ENCODE results near the gene AKAP11.
A peak's percentile ranks its signal among the peaks of the same experiment; 100 is the strongest.
"Not testable (repeated sequence)": the region's sequence is repeated elsewhere in the genome, so short reads cannot be mapped to it uniquely, and the experiment has no call there.

Gene AKAP11, protein sequence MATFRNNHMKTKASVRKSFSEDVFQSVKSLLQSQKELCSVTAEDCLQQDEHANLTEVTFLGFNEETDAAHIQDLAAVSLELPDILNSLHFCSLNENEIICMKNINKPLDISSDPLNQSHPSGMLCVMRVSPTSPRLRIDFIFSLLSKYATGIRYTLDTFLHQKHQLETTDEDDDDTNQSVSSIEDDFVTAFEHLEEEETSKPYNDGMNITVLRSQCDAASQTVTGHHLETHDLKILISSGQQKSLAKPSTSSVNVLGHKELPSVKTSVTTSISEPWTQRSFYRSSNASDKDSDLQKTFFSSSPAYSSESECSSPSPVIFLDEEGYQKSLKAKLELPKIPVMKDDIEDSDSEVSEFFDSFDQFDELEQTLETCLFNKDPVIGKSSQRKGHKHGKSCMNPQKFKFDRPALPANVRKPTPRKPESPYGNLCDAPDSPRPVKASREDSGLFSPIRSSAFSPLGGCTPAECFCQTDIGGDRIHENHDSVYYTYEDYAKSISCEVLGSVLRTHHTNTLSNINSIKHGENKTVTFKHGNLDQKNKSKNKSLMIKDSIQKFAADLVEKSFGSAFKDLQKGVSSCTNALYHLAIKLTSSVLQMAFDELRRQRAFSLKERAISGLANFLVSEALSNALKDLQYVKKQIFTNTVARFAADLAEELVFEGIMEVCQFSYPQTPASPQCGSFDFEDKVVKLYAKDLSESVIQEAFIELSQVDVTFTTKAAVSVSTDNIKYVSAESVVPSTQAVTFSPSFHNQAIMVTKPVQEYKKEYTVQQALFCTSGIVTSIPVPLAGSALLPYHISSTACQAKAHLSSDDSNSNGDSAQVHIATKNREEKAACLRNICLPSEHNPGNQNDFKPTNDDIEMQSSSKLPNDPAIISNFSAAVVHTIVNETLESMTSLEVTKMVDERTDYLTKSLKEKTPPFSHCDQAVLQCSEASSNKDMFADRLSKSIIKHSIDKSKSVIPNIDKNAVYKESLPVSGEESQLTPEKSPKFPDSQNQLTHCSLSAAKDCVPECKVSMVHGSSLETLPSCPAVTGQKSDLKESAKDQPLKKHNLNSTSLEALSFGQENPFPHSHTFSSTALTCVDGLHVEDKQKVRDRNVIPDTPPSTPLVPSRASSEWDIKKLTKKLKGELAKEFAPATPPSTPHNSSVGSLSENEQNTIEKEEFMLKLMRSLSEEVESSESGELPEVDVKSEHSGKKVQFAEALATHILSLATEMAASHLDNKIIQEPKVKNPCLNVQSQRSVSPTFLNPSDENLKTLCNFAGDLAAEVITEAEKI (N-terminal part only)

DNA sequence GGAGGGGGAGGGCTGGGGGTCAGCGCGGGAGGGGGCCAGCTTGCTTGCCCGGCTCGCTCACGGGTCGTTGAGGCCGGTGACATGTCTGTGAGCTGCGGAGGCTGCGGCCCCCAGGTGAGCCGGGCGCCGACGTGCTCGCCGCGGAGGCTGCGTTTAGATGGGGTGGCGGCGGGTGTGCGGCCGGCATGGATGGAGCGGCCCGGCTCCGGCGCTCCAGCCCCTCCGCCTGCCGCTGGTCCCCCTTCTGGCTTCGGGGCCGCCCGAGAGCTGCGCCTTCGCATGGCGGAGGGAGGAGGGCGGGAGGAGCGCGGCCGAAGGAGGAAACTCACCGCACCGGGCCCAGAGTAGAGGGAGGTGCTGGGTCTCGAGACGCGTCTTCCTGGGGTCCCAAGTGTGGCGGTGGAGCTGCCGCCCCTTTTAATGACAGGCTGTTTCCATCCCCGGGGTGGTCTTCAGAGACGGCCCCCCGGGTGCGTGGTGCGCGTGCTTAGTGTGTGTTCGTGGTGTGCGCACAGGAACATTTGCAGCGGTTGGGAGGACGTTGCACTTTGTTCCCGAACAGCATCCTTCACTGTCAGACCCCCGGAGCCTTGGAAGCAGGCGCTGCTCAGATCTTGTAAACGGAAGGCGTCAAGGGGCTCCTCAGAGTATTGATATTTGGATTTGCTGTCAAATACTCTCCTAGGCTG, at the start of gene AKAP11:
AKAP11 (plus strand) TSS at position 38 of the 689 bp plus-strand sequence. CDS start 14,197 bp downstream, outside the sequence.
- TF ChIP-seq, protein P1, sequence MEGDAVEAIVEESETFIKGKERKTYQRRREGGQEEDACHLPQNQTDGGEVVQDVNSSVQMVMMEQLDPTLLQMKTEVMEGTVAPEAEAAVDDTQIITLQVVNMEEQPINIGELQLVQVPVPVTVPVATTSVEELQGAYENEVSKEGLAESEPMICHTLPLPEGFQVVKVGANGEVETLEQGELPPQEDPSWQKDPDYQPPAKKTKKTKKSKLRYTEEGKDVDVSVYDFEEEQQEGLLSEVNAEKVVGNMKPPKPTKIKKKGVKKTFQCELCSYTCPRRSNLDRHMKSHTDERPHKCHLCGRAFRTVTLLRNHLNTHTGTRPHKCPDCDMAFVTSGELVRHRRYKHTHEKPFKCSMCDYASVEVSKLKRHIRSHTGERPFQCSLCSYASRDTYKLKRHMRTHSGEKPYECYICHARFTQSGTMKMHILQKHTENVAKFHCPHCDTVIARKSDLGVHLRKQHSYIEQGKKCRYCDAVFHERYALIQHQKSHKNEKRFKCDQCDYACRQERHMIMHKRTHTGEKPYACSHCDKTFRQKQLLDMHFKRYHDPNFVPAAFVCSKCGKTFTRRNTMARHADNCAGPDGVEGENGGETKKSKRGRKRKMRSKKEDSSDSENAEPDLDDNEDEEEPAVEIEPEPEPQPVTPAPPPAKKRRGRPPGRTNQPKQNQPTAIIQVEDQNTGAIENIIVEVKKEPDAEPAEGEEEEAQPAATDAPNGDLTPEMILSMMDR (IDR thresholded peaks at IDR 0.05; ENCODE audit: low read depth, low read length), result no peak
- H3K4me3 ChIP-seq (replicated peaks in 1 of 2; ENCODE audit: low read depth in 2 of 2, low read length in 2 of 2), result peak within 1 kb of the TSS; percentile 82 to 86
- peak; percentile 50 to 54 for DNase-seq (ENCODE audit: low read depth in 2 of 2)

DNA sequence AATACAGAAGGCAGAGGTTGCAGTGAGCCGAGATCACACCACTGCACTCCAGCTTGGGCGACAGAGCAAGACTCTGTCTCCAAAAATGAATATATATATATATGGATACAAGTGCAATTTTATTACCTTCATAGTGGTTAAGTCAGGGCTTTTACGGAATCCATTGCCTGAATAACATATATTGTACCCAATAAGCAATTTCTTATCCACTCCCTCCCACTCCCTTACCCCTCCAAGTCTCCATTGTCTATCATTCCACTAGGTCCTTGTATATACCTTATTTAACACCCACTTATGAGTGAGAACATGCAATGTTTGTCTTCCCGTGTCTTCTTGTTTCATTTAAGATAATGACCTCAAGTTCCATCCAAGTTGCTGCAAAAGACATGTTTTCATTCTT, 48.3 kb upstream of the AKAP11 start:
- no peak for DNase-seq (ENCODE audit: low read depth in 2 of 2)
- no peak overlapping the region for H3K4me3 ChIP-seq (replicated peaks in 1 of 2; ENCODE audit: low read depth in 2 of 2, low read length in 2 of 2)
- TF ChIP-seq, protein P1 (IDR thresholded peaks at IDR 0.05; ENCODE audit: low read depth, low read length), result no peak

DNA sequence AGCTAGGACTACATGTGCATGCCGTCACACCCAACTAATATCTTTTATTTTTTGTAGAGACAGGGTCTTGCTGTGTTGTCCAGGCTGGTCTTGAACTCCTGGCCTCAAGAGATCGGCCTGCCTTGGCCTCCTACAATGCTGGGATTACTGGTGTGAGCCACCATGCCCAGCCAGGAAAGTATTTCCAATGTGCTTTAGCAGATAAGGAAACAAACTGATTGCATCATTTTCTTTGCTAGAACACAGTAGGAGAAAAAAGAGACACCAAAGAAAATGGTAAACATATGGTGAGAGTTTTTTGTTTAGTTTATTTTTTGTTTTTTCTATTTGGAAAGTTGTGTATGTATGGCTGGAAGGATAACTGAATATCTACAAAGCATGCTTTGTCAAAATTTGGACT, 46.9 kb upstream of the AKAP11 start:
- TF ChIP-seq, protein P1 (IDR thresholded peaks at IDR 0.05; ENCODE audit: low read depth, low read length), result no peak
- no peak overlapping the region for H3K4me3 ChIP-seq (replicated peaks in 1 of 2; ENCODE audit: low read depth in 2 of 2, low read length in 2 of 2)
- DNase-seq (ENCODE audit: low read depth in 2 of 2), result no peak

DNA sequence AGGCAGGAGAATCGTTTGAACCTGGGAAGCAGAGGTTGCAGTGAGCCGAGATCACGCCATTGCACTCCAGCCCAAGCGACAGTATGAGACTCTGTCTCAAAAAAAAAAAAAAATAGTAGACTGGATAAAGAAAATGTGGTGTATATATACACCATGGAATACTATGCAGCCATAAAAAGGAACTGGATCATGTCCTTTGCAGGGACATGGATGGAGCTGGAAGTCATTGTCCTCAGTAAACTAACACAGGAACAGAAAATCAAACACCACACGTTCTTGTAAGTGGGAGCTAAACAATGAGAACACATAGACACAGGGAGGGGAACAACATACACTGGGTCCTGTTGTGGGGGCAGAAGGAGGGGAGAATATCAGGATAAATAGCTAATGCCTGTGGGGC, 45.2 kb upstream of the AKAP11 start:
- H3K4me3 ChIP-seq (replicated peaks in 1 of 2; ENCODE audit: low read depth in 2 of 2, low read length in 2 of 2); DNase-seq (ENCODE audit: low read depth in 2 of 2): not testable (repeated sequence)

DNA sequence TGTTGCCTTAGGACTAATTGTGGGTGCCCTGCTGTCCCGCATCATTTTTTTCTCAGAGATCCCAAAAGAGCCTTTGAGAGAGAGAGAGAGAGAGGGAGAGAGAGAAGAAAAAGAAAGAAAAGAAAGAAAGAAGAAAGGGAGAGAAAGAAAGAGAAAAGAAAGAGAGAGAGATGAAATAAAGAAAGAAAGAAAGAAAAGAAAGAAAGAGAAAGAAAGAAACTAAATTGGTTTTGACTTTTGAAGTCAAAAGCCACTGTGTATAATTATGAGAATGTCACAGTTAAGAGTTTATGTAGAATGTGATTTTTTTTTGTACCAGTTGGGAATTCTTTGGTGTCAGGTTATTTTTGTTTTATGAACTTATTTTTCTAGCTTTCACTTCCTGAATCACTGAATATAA, 43.4 kb upstream of the AKAP11 start:
- TF ChIP-seq, protein P1 (IDR thresholded peaks at IDR 0.05; ENCODE audit: low read depth, low read length), result no peak
- DNase-seq (ENCODE audit: low read depth in 2 of 2), result no peak
- no peak overlapping the region for H3K4me3 ChIP-seq (replicated peaks in 1 of 2; ENCODE audit: low read depth in 2 of 2, low read length in 2 of 2)

DNA sequence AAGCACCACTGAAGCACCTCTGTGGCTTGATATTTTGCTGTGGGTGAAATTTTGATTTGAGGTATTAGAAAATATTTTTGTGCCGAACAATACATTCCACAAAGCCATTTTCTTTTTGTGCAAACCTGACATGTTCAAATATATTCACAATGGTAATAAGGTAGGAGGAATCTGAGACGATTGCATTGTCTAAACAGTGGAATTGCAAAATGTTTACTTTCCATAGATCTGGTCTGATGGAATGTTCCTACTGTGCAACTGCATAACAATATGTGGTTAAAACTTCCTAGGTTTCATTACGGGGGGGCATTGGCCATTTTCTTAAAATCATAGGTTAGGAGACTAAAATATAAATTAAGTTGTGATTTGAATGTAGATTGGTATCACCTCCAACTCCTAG, 42.7 kb upstream of the AKAP11 start:
- peak in 1 of 2 donors; percentile 32 for DNase-seq (ENCODE audit: low read depth in 2 of 2)
- H3K4me3 ChIP-seq (replicated peaks in 1 of 2; ENCODE audit: low read depth in 2 of 2, low read length in 2 of 2), result no peak overlapping the region
- TF ChIP-seq, protein P1 (IDR thresholded peaks at IDR 0.05; ENCODE audit: low read depth, low read length), result no peak
